Calu3 (cell line): ENCODE results near the gene MMP20. TPM values are rescaled to one million over a fixed set of nuclear protein-coding genes. Genes with fewer than 3 reads are reported as not detected.

ENCODE experiments used
- BruUV-seq: library from RNA; stranded (reverse); fragments of 400-500 nt; replicated peaks from 2 replicates; lab custom pipeline; 2021; lab: Mats Ljungman, UMichigan
- CTCF ChIA-PET: fragments of 300-600 bp; sonication (Branson Sonifier 250); formaldehyde crosslinking; loops from one replicate; lab custom pipeline; 2022; ENCODE audit warnings: antibody characterized with exemption; lab: Charles Lee
- DNase-seq: peaks from one replicate; pipeline ENCODE4 v3.0.0; 2022
- H3K27ac Mint-ChIP-seq: one replicate; pipeline ENCODE4 v1.8.0; 2022; ENCODE audit warnings: mixed read lengths; ENCODE audit not compliant: unreplicated experiment
- H3K27me3 Mint-ChIP-seq: one replicate; pipeline ENCODE4 v1.8.0; 2022; ENCODE audit warnings: mixed read lengths; ENCODE audit not compliant: unreplicated experiment
- H3K36me3 Mint-ChIP-seq: one replicate; pipeline ENCODE4 v1.8.0; 2022; ENCODE audit warnings: mild to moderate bottlenecking, moderate library complexity, mixed read lengths; ENCODE audit not compliant: insufficient read depth, unreplicated experiment
- H3K4me1 Mint-ChIP-seq: one replicate; pipeline ENCODE4 v1.8.0; 2022; ENCODE audit warnings: mild to moderate bottlenecking, low read depth, mixed read lengths; ENCODE audit not compliant: unreplicated experiment
- H3K4me3 Mint-ChIP-seq: one replicate; pipeline ENCODE4 v1.8.0; 2022; ENCODE audit warnings: mild to moderate bottlenecking, low read depth, moderate library complexity, mixed read lengths; ENCODE audit not compliant: unreplicated experiment
- H3K9me3 Mint-ChIP-seq: one replicate; pipeline ENCODE4 v1.8.0; 2022; ENCODE audit warnings: low read depth, mixed read lengths; ENCODE audit not compliant: unreplicated experiment
- intact Hi-C: fragments of 100-400 bp; cut with micrococcal nuclease; formaldehyde crosslinking; loops from one replicate; pipeline ENCODE4 v1.10.0; 2022; ENCODE audit not compliant: unreplicated experiment
- total RNA-seq: library from RNA; stranded (reverse); gene quantifications from 2 replicates; pipeline ENCODE4 v1.2.3, GENCODE V29; 2022
- TF ChIP-seq, protein P1 (sequence below): fragments of 200-600 bp; IDR thresholded peaks from one replicate; pipeline ENCODE4 v1.8.0; 2022; ENCODE audit warnings: antibody characterized with exemption; ENCODE audit not compliant: unreplicated experiment

Gene MMP20
- total RNA-seq, 1 experiment from 2014 or later: not detected

DNA sequence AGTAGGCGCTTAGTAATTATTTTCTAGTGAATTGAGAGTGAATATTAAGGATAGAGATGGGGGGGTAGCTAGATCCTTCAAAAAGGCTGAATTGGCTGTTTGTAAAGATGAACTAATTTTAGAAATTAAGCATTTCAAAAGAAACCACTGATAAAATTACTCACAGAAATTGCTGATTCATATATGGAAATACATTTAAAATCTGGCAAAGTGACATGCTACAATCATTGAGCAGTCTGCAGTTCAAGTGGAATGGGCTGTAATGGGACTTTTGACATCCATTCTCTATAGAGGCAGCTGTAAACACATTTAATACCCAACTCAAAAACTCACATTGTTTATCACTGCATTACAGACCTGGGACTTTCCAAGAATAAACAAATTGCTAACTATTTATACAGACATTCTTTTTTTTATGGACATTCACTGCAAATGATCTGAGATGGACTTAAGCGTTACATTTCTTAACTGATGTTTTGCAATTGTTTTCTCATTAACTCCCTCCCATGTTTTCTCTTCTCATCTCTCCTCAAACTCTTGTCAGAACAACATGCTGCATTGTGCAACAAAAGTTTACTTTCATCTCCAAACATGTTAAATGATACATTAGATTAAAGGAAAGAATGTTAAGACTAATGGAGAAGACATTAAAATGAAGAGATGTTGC, 52.4 kb downstream of the MMP20 start:
- Mint-ChIP-seq H3K9me3 (peaks cover 8% of the 10 kb centered on the region), H3K4me1 (no peaks in the 10 kb centered on the region), H3K27ac (no peak overlapping the region), H3K4me3 (no peak overlapping the region), H3K36me3 (no peaks in the 10 kb centered on the region), H3K27me3 (no peaks in the 10 kb centered on the region)
- CTCF ChIA-PET: no interaction called here
- DNase-seq: no peak
- TF ChIP-seq, protein P1, sequence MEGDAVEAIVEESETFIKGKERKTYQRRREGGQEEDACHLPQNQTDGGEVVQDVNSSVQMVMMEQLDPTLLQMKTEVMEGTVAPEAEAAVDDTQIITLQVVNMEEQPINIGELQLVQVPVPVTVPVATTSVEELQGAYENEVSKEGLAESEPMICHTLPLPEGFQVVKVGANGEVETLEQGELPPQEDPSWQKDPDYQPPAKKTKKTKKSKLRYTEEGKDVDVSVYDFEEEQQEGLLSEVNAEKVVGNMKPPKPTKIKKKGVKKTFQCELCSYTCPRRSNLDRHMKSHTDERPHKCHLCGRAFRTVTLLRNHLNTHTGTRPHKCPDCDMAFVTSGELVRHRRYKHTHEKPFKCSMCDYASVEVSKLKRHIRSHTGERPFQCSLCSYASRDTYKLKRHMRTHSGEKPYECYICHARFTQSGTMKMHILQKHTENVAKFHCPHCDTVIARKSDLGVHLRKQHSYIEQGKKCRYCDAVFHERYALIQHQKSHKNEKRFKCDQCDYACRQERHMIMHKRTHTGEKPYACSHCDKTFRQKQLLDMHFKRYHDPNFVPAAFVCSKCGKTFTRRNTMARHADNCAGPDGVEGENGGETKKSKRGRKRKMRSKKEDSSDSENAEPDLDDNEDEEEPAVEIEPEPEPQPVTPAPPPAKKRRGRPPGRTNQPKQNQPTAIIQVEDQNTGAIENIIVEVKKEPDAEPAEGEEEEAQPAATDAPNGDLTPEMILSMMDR: no peak
- BruUV-seq: no TSS peak
- intact Hi-C loops: no loop called here

DNA sequence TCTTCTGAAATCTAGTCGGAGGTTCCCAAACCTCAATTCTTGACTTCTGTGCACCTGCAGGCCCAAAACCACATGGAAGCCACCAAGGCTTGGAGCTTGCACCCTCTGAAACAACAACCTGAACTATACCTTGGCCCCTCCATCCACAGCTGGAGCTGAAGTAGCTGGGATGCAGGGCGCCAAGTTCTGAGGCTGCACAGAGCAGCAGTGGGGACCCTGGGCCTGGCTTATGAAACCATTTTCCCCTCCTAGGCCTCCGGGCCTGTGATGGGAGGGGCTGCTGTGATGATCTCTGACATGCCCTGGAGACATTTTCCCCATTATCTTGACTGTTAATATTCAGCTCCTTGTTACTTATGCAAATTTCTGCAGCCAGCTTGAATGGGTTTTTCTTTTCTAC, 56.3 kb downstream of the MMP20 start:
- Mint-ChIP-seq H3K27me3 (no peaks in the 10 kb centered on the region), H3K4me3 (no peak overlapping the region), H3K36me3 (no peaks in the 10 kb centered on the region), H3K27ac (no peak overlapping the region), H3K4me1 (no peaks in the 10 kb centered on the region), H3K9me3 (peaks cover 8% of the 10 kb centered on the region)
- intact Hi-C loops: no loop called here
- TF ChIP-seq, protein P1: no peak
- CTCF ChIA-PET: interaction anchor here (0.5 kb wide), 1 partner anchor 47 kb away, joined by 3 read pairs; no protein-coding TSS in a partner anchor
- no TSS peak for BruUV-seq
- no peak for DNase-seq

DNA sequence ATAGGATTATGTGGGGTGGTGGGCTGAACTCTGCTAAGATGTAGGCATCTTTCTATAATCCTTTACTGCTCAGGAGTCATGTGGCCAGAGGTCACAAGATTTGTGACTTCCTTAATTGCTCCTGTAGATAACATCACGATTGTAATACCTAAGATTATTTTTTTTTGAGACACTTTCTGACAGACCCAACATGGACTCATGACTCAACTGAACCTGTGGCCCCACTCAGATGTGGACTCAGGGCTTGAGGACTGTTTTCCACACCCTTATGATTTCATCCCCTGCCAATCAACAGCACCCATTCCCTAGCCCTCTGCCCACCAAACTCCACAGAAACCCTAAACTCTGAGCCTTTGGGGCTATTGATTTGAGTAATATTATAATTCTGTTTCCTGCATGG, 59.0 kb downstream of the MMP20 start:
- Mint-ChIP-seq H3K4me3 (no peak overlapping the region), H3K9me3 (peaks cover 5% of the 10 kb centered on the region), H3K27ac (no peak overlapping the region), H3K36me3 (no peaks in the 10 kb centered on the region), H3K27me3 (no peaks in the 10 kb centered on the region), H3K4me1 (peaks cover 20% of the 10 kb centered on the region)
- intact Hi-C loops: no loop called here
- TF ChIP-seq, protein P1: no peak
- DNase-seq: no peak
- BruUV-seq: no TSS peak
- CTCF ChIA-PET: no interaction called here

DNA sequence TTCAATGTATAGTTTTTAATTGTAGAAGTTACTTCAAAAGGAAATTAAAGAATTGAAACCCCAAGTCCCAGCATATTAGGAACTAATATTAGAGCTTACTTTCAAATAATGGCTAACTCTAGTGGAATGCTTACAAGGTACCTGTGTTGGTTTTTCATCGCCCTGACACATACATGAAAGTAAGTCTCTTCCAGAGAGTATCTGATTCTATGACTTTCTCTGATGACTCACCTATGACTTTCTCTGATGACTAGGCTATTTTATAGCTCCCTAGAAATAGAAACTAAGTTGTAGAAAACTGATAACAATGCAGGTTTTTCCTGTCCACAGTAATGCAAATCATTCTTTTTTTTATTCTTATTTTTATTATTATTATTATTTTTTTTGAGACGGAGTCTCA, 61.0 kb downstream of the MMP20 start:
- peaks cover 39% of the 10 kb centered on the region for H3K4me1 Mint-ChIP-seq
- H3K27me3 Mint-ChIP-seq: no peaks in the 10 kb centered on the region
- BruUV-seq: no TSS peak
- H3K4me3 Mint-ChIP-seq: no peak overlapping the region
- peak overlapping the region; percentile 42 for H3K27ac Mint-ChIP-seq
- TF ChIP-seq, protein P1: no peak
- CTCF ChIA-PET: interaction anchor here (0.6 to 1.4 kb wide), 5 partner anchors 10 to 102 kb away, joined by 3 to 9 read pairs (median 3); no protein-coding TSS in a partner anchor
- DNase-seq: no peak
- intact Hi-C loops: no loop called here
- H3K36me3 Mint-ChIP-seq: no peaks in the 10 kb centered on the region
- peaks cover under 1% of the 10 kb centered on the region for H3K9me3 Mint-ChIP-seq
